ENCODE data around the gene ATG7.

DNA sequence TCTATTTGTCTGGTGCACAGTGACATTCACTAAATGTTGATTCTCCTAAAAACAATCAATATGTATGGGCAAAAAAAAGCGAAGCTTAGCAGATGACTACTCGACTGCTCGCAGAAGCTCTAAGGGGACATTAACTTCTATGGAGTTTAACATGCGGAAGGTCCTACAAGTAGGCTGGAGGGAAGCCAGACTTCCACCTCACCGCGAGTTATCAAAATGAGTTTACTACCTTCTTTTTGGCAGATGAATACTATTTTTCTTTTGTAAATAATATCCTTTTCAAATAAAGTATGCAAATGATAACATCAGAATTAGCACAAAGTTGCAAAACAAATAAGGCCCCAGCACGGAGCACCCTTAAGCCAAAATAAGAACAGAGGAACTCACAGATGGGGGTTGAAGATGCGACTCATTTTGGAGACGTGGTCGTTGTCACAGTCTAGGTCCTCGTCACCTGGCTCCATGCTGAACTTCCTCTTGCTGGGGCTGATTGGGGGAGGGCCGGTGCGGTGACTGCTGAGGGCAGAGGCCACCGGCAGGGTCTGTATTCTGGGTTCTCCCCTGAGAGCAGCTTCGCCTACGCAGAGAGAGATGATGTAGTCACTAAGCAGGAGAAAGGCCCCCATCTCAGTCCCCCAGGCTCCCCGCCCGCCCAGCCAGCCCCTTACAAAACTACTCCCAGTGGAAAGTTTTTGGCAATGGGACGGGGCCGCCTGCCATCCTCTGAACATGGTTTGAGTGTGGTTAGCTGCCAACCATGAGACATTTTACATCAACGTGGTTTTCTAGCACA, 329.4 kb downstream of the ATG7 start:
- TF ChIP-seq, protein P1, sequence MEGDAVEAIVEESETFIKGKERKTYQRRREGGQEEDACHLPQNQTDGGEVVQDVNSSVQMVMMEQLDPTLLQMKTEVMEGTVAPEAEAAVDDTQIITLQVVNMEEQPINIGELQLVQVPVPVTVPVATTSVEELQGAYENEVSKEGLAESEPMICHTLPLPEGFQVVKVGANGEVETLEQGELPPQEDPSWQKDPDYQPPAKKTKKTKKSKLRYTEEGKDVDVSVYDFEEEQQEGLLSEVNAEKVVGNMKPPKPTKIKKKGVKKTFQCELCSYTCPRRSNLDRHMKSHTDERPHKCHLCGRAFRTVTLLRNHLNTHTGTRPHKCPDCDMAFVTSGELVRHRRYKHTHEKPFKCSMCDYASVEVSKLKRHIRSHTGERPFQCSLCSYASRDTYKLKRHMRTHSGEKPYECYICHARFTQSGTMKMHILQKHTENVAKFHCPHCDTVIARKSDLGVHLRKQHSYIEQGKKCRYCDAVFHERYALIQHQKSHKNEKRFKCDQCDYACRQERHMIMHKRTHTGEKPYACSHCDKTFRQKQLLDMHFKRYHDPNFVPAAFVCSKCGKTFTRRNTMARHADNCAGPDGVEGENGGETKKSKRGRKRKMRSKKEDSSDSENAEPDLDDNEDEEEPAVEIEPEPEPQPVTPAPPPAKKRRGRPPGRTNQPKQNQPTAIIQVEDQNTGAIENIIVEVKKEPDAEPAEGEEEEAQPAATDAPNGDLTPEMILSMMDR (IDR thresholded peaks at IDR 0.05) = no peak
- TF ChIP-seq POLR2A (IDR thresholded peaks at IDR 0.05) (no peak), POLR2AphosphoS5 (IDR thresholded peaks at IDR 0.05) (no peak), EP300 (IDR thresholded peaks at IDR 0.05) (no peak)
